Omental fat pad (tissue), 4 donors: ENCODE results near the gene NKAPD1. TPM values are rescaled to one million over a fixed set of nuclear protein-coding genes. Genes with fewer than 3 reads are reported as not detected.
"Not testable (repeated sequence)": the region's sequence is repeated elsewhere in the genome, so short reads cannot be mapped to it uniquely, and the experiment has no call there.

Source experiments
- ATAC-seq: fragments of 150-250 bp; one replicate; pipeline ENCODE4 v1.9.1; 2016; ENCODE audit warnings: mild to moderate bottlenecking, moderate library complexity; ENCODE audit not compliant: low FRiP score
- DNase-seq: peaks from one replicate; pipeline ENCODE4 v3.0.0-alpha.2; 2019; ENCODE audit warnings: low spot score
- total RNA-seq, 4 donors: library from RNA; depleted of rRNA; stranded (reverse); fragments of >200 nt; gene quantifications; one replicate each; pipeline ENCODE4 v1.1.0, GENCODE V29; 2016
- TF ChIP-seq, protein P1 (sequence below), 3 donors: fragments of 450-650 bp; IDR thresholded peaks; one replicate each; pipeline ENCODE4 v1.5.1; 2016 to 2017; ENCODE audit warnings: antibody characterized with exemption in 3 of 3, mild to moderate bottlenecking in 3 of 3, moderate library complexity in 2 of 3

NKAPD1 gene
- total RNA-seq, 4 donors from 2014 or later = 11.0 to 15.4 (median 11.1) TPM

- DNase-seq (no peak), ATAC-seq (no peak)
- TF ChIP-seq, protein P1, sequence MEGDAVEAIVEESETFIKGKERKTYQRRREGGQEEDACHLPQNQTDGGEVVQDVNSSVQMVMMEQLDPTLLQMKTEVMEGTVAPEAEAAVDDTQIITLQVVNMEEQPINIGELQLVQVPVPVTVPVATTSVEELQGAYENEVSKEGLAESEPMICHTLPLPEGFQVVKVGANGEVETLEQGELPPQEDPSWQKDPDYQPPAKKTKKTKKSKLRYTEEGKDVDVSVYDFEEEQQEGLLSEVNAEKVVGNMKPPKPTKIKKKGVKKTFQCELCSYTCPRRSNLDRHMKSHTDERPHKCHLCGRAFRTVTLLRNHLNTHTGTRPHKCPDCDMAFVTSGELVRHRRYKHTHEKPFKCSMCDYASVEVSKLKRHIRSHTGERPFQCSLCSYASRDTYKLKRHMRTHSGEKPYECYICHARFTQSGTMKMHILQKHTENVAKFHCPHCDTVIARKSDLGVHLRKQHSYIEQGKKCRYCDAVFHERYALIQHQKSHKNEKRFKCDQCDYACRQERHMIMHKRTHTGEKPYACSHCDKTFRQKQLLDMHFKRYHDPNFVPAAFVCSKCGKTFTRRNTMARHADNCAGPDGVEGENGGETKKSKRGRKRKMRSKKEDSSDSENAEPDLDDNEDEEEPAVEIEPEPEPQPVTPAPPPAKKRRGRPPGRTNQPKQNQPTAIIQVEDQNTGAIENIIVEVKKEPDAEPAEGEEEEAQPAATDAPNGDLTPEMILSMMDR (IDR thresholded peaks at IDR 0.05) = no peak
Measured at GRCh38 chr11:112037527-112037926, 36.6 kb upstream of the NKAPD1 start.

DNA sequence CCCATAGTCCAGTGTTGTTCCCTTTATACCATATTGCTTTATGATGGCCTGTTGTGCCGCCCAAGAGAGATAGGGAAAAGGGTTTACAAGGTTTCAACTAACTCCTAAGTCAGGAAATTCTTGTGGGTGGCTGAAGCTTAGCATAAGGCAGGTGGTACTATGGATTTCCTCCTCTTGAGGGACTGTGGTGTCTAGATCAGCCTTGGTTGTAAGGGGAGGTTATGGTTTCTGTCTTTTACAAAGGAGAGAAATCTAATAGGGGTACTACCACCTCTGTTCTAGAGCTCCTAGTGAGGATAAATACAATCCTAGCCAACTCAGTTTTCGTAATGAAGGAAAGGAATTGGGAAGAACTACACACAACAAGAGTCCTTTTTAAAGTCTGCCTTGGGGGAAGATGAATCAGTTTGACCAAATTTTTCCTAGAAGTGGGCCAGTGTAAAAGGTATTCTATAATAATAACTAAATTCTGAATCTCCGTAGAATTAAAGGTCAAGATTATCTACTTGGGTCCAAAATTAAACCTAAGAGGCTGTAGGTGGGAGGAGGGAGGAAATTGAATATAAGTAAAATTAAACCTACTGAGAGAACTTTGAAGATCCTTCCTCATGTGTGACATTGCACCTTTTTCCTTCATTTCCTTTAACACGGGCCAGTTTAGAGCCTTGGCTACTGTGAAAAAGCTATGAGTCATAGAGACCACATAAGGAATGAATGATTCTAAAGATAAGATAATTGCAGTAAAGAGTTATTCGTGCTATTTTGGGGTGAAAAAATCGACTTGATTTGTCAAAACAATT, 31.7 kb upstream of the NKAPD1 start:
- DNase-seq (no peak), ATAC-seq (no peak)

DNA sequence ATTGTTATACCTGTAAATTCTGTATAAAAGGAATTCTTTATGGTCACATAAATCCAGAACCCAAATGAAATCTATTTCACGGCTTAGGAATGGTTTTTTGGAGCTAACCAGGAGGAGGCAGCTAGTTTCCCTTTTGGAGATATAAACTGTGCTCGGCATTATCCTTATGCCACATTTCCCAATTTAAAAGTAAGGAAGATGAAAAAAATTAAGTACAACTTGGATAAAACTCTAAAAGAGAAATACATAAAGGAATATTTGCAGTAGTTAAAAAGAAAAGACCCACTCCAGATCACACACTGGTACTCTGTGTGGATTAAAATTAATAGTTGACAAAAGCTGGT, 31.2 kb upstream of the NKAPD1 start:
- DNase-seq (no peak), ATAC-seq (no peak)
- TF ChIP-seq, protein P1 (IDR thresholded peaks at IDR 0.05) = no peak

More for the DNA sequence above, 31.7 kb upstream of the NKAPD1 start:
- TF ChIP-seq, protein P1 (IDR thresholded peaks at IDR 0.05) = no peak

GRCh38 chr11:112044961-112045360, 29.1 kb upstream of the NKAPD1 start:
- DNase-seq = no peak
- TF ChIP-seq, protein P1 (IDR thresholded peaks at IDR 0.05) = no peak
- ATAC-seq = no peak

- DNase-seq, ATAC-seq: not testable (repeated sequence)
Measured at GRCh38 chr11:112046647-112047046, 27.5 kb upstream of the NKAPD1 start.

- ATAC-seq, DNase-seq: not testable (repeated sequence)
Measured at GRCh38 chr11:112048256-112048655, 25.8 kb upstream of the NKAPD1 start.

GRCh38 chr11:112049777-112050176, 24.3 kb upstream of the NKAPD1 start:
- TF ChIP-seq, protein P1 (IDR thresholded peaks at IDR 0.05) = no peak
- DNase-seq = no peak
- no peak for ATAC-seq

DNA sequence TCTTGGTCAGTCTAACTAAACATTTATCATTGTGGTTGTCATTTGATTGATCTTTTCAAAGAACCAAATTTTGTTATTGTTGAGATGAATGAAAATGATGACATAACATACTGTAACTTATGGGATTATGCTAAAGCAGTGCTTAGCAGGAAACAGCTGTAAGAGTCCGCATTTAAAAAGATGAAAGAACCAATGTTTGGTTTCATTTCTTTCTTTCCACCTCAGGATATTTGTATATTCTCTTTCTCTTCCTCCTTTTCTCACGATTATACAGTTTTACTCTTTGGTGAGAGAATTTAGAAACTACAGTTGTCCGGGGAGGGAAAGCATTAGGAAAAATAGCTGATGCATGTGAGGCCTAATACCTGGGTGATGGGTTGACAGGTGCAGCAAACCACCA, 23.4 kb upstream of the NKAPD1 start:
- no peak for ATAC-seq

More for the DNA sequence above, 23.4 kb upstream of the NKAPD1 start:
- no peak for DNase-seq
- TF ChIP-seq, protein P1 (IDR thresholded peaks at IDR 0.05) = no peak
